H9 (cell line): ENCODE results near the gene LTV1. TPM values are rescaled to one million over a fixed set of nuclear protein-coding genes. Genes with fewer than 3 reads are reported as not detected.
A peak's percentile ranks its signal among the peaks of the same experiment; 100 is the strongest.

ENCODE experiments used
- DNase-seq: peaks from one replicate; pipeline ENCODE4 v3.0.0-alpha.2; 2017
- H2AFZ ChIP-seq: one replicate; pipeline ENCODE4 v1.6.1; 2013; ENCODE audit warnings: mild to moderate bottlenecking, low read length, control low read depth, moderate library complexity
- H2AK5ac ChIP-seq: 2 replicates; pipeline ENCODE4 v1.6.1; 2013; ENCODE audit warnings: low read length, control low read depth, mixed read lengths; ENCODE audit not compliant: insufficient read length
- H2BK120ac ChIP-seq: one replicate; pipeline ENCODE4 v1.6.1; 2013; ENCODE audit warnings: low read depth, mild to moderate bottlenecking, low read length, control low read depth, inconsistent platforms; ENCODE audit not compliant: poor library complexity, severe bottlenecking
- H2BK12ac ChIP-seq: 2 replicates; pipeline ENCODE4 v1.6.1; 2013; ENCODE audit warnings: low read length, control low read depth, mixed read lengths, low read depth; ENCODE audit not compliant: insufficient read length
- H2BK15ac ChIP-seq: 2 replicates; pipeline ENCODE4 v1.6.1; 2013; ENCODE audit warnings: low read depth, low read length, control low read depth
- H2BK20ac ChIP-seq: one replicate; pipeline ENCODE4 v1.6.1; 2013; ENCODE audit warnings: low read depth, mild to moderate bottlenecking, low read length, control low read depth, inconsistent platforms; ENCODE audit not compliant: poor library complexity, severe bottlenecking
- H2BK5ac ChIP-seq: 2 replicates; pipeline ENCODE4 v1.6.1; 2013; ENCODE audit warnings: low read length, control low read depth, mixed read lengths; ENCODE audit not compliant: insufficient read length
- H3K14ac ChIP-seq: 2 replicates; pipeline ENCODE4 v1.6.1; 2013; ENCODE audit warnings: low read length, control low read depth; ENCODE audit not compliant: insufficient read depth
- H3K18ac ChIP-seq: 2 replicates; pipeline ENCODE4 v1.6.1; 2013; ENCODE audit warnings: low read depth, mild to moderate bottlenecking, mixed read lengths, low read length, control low read depth; ENCODE audit not compliant: insufficient read length
- H3K23ac ChIP-seq: 2 replicates; pipeline ENCODE4 v1.6.1; 2013; ENCODE audit warnings: low read length, control low read depth, mixed read lengths, low read depth; ENCODE audit not compliant: insufficient read length
- H3K23me2 ChIP-seq: 2 replicates; pipeline ENCODE4 v1.6.1; 2013; ENCODE audit warnings: low read depth, mild to moderate bottlenecking, mixed read lengths, low read length, control low read depth; ENCODE audit not compliant: insufficient read length, poor library complexity, severe bottlenecking
- H3K27ac ChIP-seq: 2 replicates; pipeline ENCODE4 v1.5.1; 2013; ENCODE audit warnings: low read length, control low read depth, mixed read lengths, low read depth; ENCODE audit not compliant: insufficient read length
- H3K27me3 ChIP-seq: 2 replicates; pipeline ENCODE4 v1.6.1; 2013; ENCODE audit warnings: low read length, control low read depth, inconsistent platforms; ENCODE audit not compliant: insufficient read depth
- H3K4ac ChIP-seq: 2 replicates; pipeline ENCODE4 v1.6.1; 2013; ENCODE audit warnings: low read depth, mild to moderate bottlenecking, control low read depth, inconsistent platforms, low read length, moderate library complexity
- H3K4me1 ChIP-seq: 2 replicates; pipeline ENCODE4 v1.6.1; 2013; ENCODE audit warnings: low read length, control low read depth, inconsistent platforms; ENCODE audit not compliant: insufficient read depth
- H3K4me2 ChIP-seq: 2 replicates; pipeline ENCODE4 v1.6.1; 2013; ENCODE audit warnings: low read length, control low read depth, mixed read lengths; ENCODE audit not compliant: insufficient read length, insufficient read depth
- H3K56ac ChIP-seq: 2 replicates; pipeline ENCODE4 v1.6.1; 2013; ENCODE audit warnings: low read depth, mild to moderate bottlenecking, mixed read lengths, low read length, control low read depth; ENCODE audit not compliant: insufficient read length
- H3K79me1 ChIP-seq: 2 replicates; pipeline ENCODE4 v1.6.1; 2013; ENCODE audit warnings: low read depth, mild to moderate bottlenecking, moderate library complexity, low read length, control low read depth, inconsistent platforms; ENCODE audit not compliant: insufficient read depth, poor library complexity, severe bottlenecking
- H3K79me2 ChIP-seq: 2 replicates; pipeline ENCODE4 v1.6.1; 2013; ENCODE audit warnings: low read length, control low read depth, inconsistent platforms; ENCODE audit not compliant: insufficient read depth
- H3K9ac ChIP-seq: 2 replicates; pipeline ENCODE4 v1.6.1; 2013; ENCODE audit warnings: low read length, control low read depth, mixed read lengths; ENCODE audit not compliant: insufficient read length; ENCODE audit errors: extremely low read depth
- H3K9me3 ChIP-seq: one replicate; pipeline ENCODE4 v1.6.1; 2013; ENCODE audit warnings: low read depth, low read length, inconsistent platforms; ENCODE audit not compliant: control insufficient read depth
- H3T11ph ChIP-seq: one replicate; pipeline ENCODE4 v1.6.1; 2013; ENCODE audit warnings: mild to moderate bottlenecking, low read length, control low read depth, inconsistent platforms
- H4K20me1 ChIP-seq: one replicate; pipeline ENCODE4 v1.6.1; 2013; ENCODE audit not compliant: control insufficient read depth, insufficient read length, insufficient read depth
- H4K5ac ChIP-seq: 2 replicates; pipeline ENCODE4 v1.6.1; 2013; ENCODE audit warnings: low read depth, mild to moderate bottlenecking, mixed read lengths, low read length, control low read depth; ENCODE audit not compliant: insufficient read length
- H4K8ac ChIP-seq: replicated peaks from 2 replicates; pipeline ENCODE4 v1.6.1; 2013; ENCODE audit warnings: low read length, control low read depth, mixed read lengths, low read depth; ENCODE audit not compliant: insufficient read length
- H4K91ac ChIP-seq: 2 replicates; pipeline ENCODE4 v1.6.1; 2013; ENCODE audit warnings: low read depth, mild to moderate bottlenecking, moderate library complexity, mixed read lengths, low read length, control low read depth; ENCODE audit not compliant: insufficient read length
- H3K27ac Mint-ChIP-seq, 3 experiments: 2 replicates in 2 of 3; 3 replicates in 1 of 3; pipeline ENCODE4 v1.8.0; 2020 to 2021; ENCODE audit warnings: mixed read lengths in 3 of 3, mild to moderate bottlenecking in 1 of 3, moderate library complexity in 1 of 3
- H3K27me3 Mint-ChIP-seq: 2 replicates; pipeline ENCODE4 v1.8.0; 2021; ENCODE audit warnings: low read depth, mild to moderate bottlenecking, moderate library complexity, mixed read lengths
- H3K36me3 Mint-ChIP-seq, 3 experiments: 2 replicates in 2 of 3; 3 replicates in 1 of 3; pipeline ENCODE4 v1.8.0; 2020 to 2021; ENCODE audit warnings: low read depth in 3 of 3, mixed read lengths in 3 of 3; ENCODE audit not compliant: insufficient read depth in 1 of 3
- H3K4me1 Mint-ChIP-seq, 2 experiments: 2 replicates each; pipeline ENCODE4 v1.8.0; 2020; ENCODE audit warnings: mixed read lengths in 2 of 2
- H3K4me3 Mint-ChIP-seq, 2 experiments: 2 replicates in 1 of 2; 3 replicates in 1 of 2; pipeline ENCODE4 v1.8.0; 2020 to 2021; ENCODE audit warnings: mild to moderate bottlenecking in 2 of 2, mixed read lengths in 2 of 2, moderate library complexity in 1 of 2
- H3K9me3 Mint-ChIP-seq, 2 experiments: 2 replicates in 1 of 2; 3 replicates in 1 of 2; pipeline ENCODE4 v1.8.0; 2020; ENCODE audit warnings: mild to moderate bottlenecking in 2 of 2, mixed read lengths in 2 of 2, moderate library complexity in 1 of 2
- CTCF ChIP-seq: fragments of 200-600 bp; sonication (generic); conservative IDR thresholded peaks from 3 replicates; pipeline ENCODE4 v1.8.0; 2021; ENCODE audit warnings: antibody characterized with exemption, mild to moderate bottlenecking
- WGBS: extraction: QIAGEN DNeasy Blood & Tissue Kit; methylation state at CpG from one replicate; pipeline ENCODE4 v1.1.7; 2013; ENCODE audit warnings: missing lambda C conversion rate, low lambda C conversion rate, mixed read lengths; ENCODE audit not compliant: insufficient read length; ENCODE audit errors: extremely low coverage; 5-methylcytosine and 5-hydroxymethylcytosine counted together
- total RNA-seq: library from RNA; stranded (reverse); gene quantifications from 2 replicates; pipeline ENCODE4 v1.2.1, GENCODE V29; 2021

LTV1 gene
- total RNA-seq, 1 experiment from 2014 or later = 62.9 TPM

GRCh38 chr6:143842461-143842901 lies 657 bp upstream of the LTV1 start:
- Mint-ChIP-seq H3K4me1 (peaks cover 10 to 14% of the 10 kb centered on the region in 2 experiments), H3K4me3 (peak overlapping the region; percentile 97 to 98), H3K27ac (peak overlapping the region; percentile 93 to 99 (median 98)), H3K9me3 (no peaks in the 10 kb centered on the region), H3K27me3 (no peaks in the 10 kb centered on the region), H3K36me3 (peaks cover 23 to 38% (median 33%) of the 10 kb centered on the region in 3 experiments)
- Histone ChIP-seq H2BK5ac (no peak overlapping the region), H4K91ac (no peak overlapping the region), H3K18ac (no peak overlapping the region), H3T11ph (no peak overlapping the region), H3K14ac (peak overlapping the region; percentile 83; the same call in 1 of the 2 replicates), H3K9ac (peak overlapping the region; percentile 13), H2AK5ac (no peak overlapping the region), H3K4ac (no peak overlapping the region), H4K8ac (no peak overlapping the region), H4K5ac (no peak overlapping the region), H2AFZ (no peak overlapping the region), H2BK20ac (no peak overlapping the region), H2BK15ac (no peak overlapping the region), H2BK120ac (no peak overlapping the region), H3K79me1 (no peaks in the 10 kb centered on the region), H3K23ac (no peak overlapping the region), H3K56ac (no peak overlapping the region), H3K9me3 (no peaks in the 10 kb centered on the region), H2BK12ac (no peak overlapping the region), H3K27me3 (no peaks in the 10 kb centered on the region), H4K20me1 (no peaks in the 10 kb centered on the region), H3K4me1 (no peaks in the 10 kb centered on the region), H3K4me2 (peak overlapping the region; percentile 46), H3K79me2 (peaks cover 9% of the 10 kb centered on the region; the same call in 1 of the 2 replicates), H3K23me2 (peaks cover 4% of the 10 kb centered on the region), H3K27ac (no peak overlapping the region)
- WGBS = no CpG with 5 or more reads among the region's 7 CpGs
- DNase-seq = no peak
- no peak for TF ChIP-seq CTCF
